Right lung (tissue), 5 donors: ENCODE results near the gene WFDC5. TPM values are rescaled to one million over a fixed set of nuclear protein-coding genes. Genes with fewer than 3 reads are reported as not detected.
"Not testable (repeated sequence)": the region's sequence is repeated elsewhere in the genome, so short reads cannot be mapped to it uniquely, and the experiment has no call there.

Source experiments
- DNase-seq, 2 donors: peaks; one replicate each; pipeline ENCODE4 v3.0.0-alpha.2; 2013
- polyA plus RNA-seq, 5 donors: library from polyadenylated mRNA; unstranded; fragments of 120-200 nt; gene quantifications; one replicate each; pipeline versions ENCODE4 v1.2.1 to v1.2.3, GENCODE V29; 2013; ENCODE audit warnings: inconsistent platforms in 1 of 5, low replicate concordance in 1 of 5; ENCODE audit not compliant: insufficient read length in 5 of 5, insufficient read depth in 1 of 5

WFDC5 gene
- polyA plus RNA-seq, 5 donors, result not detected

DNA sequence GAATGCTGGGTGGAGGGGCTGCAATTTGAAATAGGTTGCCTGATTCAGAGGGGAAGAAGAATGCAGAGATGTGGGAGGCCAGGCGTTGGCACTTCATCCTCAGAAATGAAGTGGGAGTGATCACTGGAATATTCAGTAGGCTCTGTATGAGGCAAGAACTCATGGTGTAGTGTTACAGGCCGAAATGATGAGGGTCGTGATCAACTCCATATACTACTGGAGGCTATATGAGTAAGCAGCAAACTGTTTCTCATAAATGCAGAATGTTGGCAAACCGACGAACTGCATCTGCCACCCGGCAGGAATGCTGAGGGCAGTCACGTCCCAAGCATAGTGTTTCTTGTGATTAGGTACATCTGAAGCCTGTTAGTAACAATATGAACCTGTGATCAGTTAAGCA is 26.7 kb downstream of the WFDC5 start:
- DNase-seq, result peak in 1 of 2 donors; percentile 23

DNA sequence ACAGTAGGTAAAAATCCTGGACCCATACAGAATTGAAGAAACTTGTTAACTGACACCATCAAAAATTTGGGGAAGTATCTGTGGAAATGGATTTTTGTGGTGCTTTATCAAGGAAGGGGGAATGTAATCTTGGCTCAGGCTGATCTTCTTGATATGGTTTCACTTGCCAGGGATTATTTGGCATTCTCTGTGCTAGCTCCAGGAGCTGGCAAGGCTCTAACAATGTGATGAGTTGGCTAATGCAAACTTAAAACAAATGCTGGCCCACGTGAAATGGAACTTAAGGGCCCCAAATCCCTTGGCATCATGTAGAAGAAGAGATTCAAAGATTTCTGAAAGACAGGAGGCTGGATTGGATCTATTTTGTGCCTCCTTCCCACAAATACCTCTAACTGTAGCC is 27.2 kb downstream of the WFDC5 start:
- no peak for DNase-seq

DNA sequence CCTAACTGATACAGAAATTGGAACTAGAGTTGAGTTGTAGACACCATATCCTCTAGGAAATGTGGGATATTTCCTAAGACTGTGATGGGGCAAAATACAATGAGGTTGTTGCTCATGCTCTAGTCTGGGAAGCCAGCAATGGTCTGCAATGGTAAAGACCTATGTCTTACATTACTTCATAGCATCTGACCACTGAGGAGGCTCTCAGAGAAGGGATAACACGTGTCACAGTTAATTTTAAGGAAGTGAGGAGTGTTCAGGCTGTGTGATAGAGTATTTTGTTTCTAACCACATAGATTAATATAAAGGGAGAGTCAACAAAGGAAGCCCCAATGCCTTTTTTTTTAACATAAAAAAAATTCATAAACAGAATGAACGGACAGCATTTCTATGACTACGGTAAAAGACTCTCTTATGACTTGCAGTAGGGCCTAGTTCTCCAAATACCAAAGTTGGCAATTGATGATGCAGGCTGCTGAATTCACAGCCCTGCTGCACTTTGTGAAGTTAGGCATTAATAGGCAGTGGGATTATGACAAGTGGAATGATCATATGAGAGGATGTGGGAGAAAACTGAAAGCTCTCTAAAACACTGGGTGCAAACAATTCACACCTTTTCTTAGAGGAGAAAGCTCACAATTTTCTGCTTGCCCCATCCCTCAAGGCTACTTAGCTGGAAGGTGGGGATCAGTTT is 27.7 kb downstream of the WFDC5 start:
- no peak for DNase-seq

DNA sequence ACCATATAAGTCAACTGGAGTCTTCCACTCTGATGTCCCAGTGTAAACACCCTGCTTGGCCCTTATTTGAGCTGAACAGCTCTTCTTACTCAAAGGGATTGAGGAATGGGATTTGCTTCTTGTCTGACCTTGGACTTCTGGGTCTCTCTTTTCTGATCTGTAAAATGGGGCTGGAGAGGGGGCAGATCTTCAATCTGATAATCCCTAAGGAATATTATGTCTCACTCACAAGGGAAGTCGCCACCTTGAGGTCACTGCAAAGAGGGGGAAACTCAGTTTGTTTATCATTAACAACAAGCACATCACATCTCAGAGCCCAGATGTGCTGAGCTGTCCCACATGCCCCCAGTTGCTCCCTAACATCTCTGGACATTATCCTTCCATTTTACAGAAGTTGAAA is 29.1 kb downstream of the WFDC5 start:
- no peak for DNase-seq

DNA sequence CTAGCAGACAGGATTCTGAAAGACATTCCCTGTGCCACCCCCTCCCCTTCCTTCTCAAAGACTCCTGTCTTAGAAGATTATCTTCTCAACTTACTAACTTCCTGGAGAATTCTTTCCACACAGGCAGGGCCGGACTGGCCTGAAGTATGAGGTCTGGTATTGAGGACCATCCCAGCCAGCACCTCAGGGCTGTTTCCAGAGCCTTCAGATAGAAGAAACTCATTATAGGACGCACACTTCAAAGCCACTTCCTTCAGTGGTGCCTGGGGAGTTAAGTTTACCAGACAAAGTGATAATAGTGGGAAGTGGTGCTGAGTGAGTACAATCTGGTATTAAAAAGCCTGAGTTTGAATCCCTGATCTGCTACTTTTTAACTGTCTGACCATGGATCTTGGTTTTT is 29.7 kb downstream of the WFDC5 start:
- no peak for DNase-seq

DNA sequence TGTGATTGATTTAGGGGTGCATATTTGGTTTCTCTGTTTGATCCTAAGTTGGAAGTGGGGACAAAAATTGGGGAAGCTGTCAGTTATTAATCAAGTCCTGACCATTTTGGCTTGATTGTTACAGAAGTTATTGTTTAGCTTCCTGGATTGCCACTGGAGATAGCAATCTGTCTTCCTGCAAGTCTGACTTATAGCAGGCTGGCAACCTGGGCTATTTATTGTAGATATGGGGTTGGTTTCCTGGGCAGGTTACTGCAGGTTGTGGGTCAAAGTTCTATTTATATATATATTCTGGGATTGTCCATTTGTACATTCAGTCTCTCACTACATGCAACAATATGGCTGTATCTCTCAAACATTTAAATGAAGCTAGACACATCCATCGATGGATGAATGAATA is 31.8 kb downstream of the WFDC5 start:
- DNase-seq, result no peak

DNA sequence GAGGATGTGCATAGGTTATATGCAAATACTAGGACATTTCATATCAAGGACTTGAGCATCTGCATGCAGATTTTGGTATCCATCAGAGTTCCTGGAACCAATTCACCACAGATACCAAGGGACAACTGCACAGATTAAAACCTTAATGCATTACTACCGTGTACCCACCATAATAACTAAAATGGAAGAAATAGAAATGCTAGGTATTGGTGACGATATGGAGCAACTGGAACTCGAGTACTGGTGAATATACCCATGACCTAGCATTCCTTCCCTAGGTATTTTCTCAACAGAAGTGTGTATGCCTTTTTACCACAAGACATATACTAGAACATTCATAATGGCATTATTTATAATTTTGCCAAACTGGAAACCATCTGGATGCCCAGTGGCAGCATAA is 32.5 kb downstream of the WFDC5 start:
- DNase-seq, result no peak

DNA sequence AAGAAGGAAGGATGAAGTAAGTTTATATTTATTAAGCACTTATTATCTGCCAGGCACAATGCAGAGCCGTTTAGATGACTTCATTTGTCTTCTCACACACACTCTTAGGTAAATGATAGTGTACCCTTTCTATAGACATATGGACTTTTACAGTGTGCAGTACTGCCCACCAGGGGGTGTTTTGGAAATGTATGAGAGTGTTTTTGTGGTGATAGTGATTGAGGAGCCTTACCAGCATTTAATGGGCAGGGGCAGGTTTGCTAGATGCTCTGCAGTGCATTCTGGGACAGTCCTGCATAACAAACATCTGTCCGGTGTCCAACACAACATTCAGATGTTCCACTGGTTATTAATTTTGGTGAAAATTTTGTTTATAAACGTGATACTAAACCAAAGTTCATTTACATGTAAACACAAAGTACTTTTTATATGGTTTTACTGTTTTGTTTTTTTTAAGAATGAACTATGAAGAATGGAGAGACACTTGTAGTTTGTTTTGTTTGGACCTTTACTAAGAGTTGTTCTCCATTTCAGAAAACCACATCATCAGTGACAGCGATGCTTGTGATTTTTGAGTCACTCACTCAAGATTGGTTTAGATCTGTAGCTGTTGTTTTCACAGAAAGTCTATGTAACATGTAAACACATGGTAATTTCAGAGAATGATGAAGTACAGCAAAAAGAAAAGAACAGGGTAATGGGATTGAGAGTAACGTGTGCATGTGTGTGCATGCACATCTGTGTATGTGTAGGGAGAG is 33.9 kb downstream of the WFDC5 start:
- DNase-seq, result no peak

DNA sequence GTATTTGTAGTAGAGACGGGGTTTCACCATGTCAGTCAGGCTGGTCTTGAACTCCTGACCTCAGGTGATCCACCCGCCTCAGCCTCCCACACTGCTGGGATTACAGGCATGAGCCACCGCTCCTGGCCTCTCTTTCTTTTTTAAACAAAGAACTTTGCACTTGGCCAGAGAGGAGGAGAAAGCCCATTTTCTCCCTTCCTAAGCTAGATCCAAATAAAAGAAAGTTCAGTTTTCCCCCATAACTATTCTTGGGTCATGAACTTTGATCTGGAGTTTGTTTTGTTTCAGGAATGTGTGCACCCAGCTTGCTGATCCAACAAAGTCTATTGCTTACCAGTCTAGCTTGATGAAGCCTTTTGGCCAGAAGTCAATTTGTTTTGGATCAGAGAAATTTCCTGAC is 37.4 kb downstream of the WFDC5 start:
- no peak for DNase-seq

DNA sequence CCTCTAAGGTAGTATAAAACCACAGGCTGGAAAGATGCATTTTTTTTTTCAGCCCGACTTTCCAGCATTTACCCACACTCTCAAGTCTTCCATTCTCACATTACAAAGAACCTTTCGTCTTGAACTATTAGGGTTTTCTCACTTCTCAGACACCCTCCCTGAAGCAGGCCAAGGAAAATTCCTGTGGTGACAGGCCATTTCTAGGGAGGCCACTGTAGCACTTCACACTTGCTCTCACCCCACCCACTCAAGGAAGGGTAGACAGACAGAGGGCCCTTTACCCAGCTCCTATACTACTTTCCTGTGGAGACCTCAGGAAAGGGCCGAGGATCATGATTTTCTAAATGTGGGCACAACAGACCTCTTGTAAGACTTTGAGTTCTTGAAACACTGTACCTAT is 41.8 kb downstream of the WFDC5 start:
- no peak for DNase-seq

DNA sequence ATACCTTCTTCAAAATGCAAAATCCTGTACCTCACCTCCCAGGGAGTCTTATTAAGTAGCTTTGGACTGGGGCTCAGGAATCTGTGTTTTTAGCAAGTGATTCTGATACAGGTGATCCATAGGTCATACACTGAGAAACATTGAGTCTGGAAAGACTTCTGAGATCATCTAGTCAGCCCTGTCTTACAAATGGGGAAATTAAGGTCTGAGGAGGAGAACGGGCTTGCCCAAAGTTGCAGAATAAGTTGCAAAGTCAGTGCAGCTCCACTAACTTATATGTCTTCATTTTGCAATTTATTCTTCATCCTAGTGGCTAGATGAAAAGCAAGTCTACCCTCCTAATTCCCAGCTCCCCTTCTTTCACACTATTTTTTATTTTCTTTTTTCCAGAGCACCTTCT is 42.9 kb downstream of the WFDC5 start:
- DNase-seq, result no peak

DNA sequence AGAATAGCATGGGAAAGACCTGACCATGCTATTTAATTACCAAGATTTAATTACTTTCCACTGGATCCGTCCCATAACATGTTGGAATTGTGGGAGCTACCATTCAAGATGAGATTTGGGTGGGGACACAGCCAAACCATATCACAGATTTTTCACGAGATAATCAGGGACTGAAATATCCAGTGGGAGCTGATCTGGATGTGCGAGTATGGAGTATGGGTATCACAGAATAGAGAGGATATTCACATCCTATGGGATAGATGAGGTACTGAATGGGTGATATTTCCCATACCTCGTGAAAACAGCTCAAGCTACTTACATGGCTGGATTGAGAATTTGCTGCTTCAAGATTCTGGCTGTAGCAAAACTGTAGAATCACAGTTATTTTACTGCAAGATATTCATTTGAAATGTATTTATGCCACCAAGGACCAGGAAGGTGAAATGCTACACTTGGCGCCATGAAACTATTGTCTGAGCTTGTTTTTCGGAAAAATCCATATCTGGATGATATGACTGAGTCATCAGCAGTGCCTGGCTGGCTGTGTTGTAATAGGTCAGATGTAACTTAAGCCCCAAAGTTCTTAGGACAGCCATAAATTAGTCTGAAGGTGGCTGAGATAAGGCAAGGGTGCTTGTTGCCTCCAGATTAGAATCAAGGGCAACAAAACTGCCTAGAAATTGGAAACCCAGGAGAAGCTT is 43.9 kb downstream of the WFDC5 start:
- no peak for DNase-seq

DNA sequence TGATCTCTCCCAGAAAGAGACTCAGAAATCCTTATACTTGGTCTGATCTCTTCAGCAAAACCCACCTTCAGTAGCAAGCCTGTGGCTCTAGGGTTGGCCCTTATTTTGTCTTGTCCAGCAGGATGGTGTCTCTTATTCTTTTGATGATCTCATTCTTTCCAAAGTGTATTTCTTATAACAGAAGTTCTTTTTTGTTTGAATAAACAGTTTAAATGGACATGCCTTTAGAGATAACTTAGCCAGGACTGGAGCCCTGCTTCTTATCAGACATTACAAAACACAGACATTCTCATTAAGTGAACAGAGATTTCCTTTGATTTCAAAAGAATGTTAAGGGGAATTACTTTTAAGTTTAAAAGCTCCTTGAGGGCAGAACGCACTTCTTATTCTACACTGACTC is 45.7 kb downstream of the WFDC5 start:
- no peak for DNase-seq

DNA sequence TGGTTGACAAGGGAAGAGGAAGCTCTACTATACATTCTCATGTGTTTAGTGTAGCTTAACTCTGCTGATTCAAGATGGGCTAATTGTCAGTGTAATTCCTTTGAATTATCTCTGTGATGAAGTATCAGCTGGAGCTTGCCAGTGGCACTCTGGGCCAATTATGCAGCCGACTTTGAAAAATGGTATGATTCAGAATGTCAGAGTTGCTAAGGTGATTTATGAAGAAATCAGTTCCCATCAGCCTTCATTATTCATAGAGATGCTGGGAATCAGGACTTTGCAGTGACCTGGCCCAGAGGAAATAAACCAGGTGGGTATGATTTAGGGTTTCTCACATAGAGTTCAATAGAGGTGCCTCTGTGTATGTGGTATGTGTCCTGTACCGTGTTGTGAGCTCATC is 47.4 kb downstream of the WFDC5 start:
- no peak for DNase-seq

DNA sequence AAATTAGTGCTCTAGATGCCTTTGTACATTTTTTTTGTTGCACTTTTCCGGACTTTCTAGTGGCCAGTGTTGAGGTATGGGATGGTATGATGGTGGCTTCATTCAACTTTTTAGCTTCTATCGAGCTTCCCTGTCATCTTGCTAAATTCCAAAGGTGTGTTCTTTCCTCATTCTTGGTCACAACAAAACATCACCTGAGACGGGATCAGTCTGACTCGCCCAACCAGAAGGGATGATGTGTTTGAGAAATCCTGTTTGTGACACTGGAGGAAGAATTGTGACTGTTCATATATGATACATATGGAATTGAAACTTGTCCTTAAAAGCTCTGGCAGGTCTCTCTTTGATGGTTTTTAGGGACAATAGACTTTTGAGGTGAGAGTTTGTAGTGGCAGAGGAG is 47.9 kb downstream of the WFDC5 start:
- DNase-seq, result no peak

DNA sequence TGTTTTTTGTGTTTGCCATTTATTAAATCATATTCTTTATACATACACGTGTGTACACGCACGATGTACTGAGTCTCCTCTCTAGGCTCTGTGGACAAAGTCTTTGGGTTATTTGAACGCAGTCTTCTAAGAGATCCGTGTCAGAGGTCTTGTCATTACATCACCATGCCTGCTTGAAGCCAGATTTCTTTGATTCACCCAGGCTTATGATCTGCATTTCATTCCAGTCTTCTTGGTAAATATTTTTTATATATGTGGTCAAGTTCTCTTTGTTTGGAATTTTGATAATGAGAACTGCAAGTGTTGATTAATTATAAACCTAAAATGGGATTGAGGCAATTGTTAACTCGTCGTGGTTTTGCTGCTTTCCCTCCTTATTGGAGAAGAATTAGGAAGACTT is 48.6 kb downstream of the WFDC5 start:
- no peak for DNase-seq

DNA sequence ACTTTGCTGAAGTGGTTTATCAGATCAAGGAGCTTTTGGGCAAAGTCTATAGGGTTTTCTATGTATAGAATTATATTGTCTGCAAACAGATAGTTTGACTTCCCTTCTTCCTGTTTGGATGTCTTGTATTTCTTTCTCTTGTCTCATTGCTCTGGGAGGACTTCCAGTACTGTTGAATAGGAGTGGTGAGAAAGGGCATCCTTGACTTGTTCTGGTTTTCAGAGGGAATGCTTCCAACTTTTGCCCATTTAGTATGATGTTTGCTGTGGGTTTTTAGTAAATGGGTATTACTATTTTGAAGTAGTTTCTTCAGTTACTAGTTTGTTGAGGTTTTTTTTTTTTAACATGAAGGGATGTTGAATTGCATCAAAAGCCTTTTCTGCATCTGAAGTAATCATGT is 50.2 kb downstream of the WFDC5 start:
- DNase-seq, result no peak

DNA sequence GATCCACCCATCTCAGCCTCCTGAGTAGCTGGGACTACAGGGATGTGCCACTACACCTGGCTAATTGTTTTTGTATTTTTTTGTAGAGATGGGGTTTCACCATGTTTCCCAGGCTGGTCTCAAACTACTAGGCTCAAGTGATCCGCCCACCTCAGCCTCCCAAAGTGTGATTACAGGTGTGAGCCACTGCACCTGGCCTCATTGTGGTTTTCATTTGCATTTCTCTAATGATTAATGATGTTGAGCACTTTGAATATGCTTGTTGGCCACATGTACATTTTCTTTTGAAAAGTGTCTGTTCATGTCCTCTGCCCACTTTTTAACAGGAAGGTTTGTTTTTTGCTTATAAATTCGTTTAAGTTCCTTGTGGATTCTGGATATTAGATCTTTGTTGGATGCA is 51.9 kb downstream of the WFDC5 start:
- DNase-seq, result not testable (repeated sequence)

DNA sequence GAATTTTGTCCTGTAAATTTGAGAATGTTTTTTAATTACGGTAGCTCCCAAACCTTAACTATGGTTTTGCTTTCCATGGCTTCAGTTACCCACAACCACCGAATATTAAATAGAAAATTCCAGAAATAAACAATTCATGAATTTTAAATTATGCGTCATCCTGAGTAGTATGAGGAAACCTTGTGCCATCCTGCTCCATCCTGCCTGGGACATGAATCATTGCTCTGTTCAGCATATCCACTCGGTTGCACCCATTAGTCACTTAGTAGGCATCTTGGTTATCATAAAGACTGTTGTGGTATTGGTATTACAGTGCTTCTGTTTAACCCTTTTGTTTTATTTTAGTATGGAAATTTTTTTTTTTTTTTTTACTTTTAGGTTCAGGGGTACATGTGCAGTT is 53.7 kb downstream of the WFDC5 start:
- no peak for DNase-seq

DNA sequence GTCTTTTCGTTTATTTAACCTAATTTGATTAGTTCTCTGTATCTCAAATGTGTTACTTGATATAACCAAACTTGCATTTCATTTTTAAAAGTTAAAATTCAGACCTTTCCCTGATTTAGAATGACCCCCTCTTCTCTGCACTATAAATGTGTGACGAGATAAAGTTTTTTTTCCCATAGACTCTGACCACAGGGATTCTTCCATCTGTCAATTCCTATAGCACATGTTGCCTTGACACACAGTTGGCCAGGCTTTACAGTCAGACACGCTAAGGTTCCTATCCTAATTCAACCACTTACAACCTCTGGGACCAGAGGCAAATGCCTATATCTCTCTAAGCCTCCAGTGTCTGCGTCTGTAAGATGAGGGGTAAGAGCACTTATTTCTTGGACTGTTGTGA is 54.7 kb downstream of the WFDC5 start:
- DNase-seq, result no peak
